HepG2 (cell line): ENCODE data around the gene FAM3A. TPM values are rescaled to one million over a fixed set of nuclear protein-coding genes. Genes with fewer than 3 reads are reported as not detected.
A peak's percentile ranks its signal among the peaks of the same experiment; 100 is the strongest.

Experiments
- ATAC-seq: fragments of 200-7000 bp; cut with Tn5 transposase; 3 replicates; pipeline ENCODE4 v1.9.1; 2020; ENCODE audit warnings: mild to moderate bottlenecking, moderate library complexity
- BruUV-seq: library from RNA; stranded (reverse); fragments of 400-500 nt; replicated peaks from 2 replicates; lab custom pipeline; 2021; lab: Mats Ljungman, UMichigan
- CTCF ChIA-PET: fragments of 300-600 bp; formaldehyde crosslinking; extraction: SDS; loops from one replicate; lab custom pipeline; 2021; ENCODE audit warnings: low total read pairs, inconsistent platforms, low intra/inter-chr PET ratio; lab: Yijun Ruan, JAX
- POLR2A ChIA-PET: fragments of 350-600 bp; sonication (Branson Sonifier 250); formaldehyde crosslinking; loops from one replicate; lab custom pipeline; 2020; ENCODE audit warnings: antibody characterized with exemption, inconsistent platforms; lab: Yijun Ruan, JAX
- DNase-seq: peaks from one replicate; pipeline ENCODE4 v3.0.0-alpha.2; 2015; ENCODE audit warnings: low spot score
- FAIRE-seq: peaks from 3 replicates; lab custom pipeline; 2011; peaks lifted over from hg19 to GRCh38; lab: Jason Lieb, UNC
- H2AFZ ChIP-seq: one replicate; pipeline ENCODE4 v1.6.1; 2011; ENCODE audit warnings: low read length, inconsistent platforms
- H3K27ac ChIP-seq: fragments of 300-600 bp; 3 replicates; pipeline ENCODE4 v1.8.0; 2011; ENCODE audit warnings: mixed run types, mild to moderate bottlenecking, mixed read lengths, low read length, inconsistent platforms; ENCODE audit not compliant: insufficient read depth; ENCODE audit errors: extremely low read length
- H3K27me3 ChIP-seq, 2 experiments: fragments of 200-600 bp in 1 of 2; 2 replicates in 1 of 2; 3 replicates in 1 of 2; pipeline versions ENCODE4 v1.6.0 to v1.8.0; 2011; ENCODE audit warnings: low read length in 2 of 2, mild to moderate bottlenecking in 2 of 2, moderate library complexity in 2 of 2, inconsistent platforms in 1 of 2; ENCODE audit not compliant: insufficient read depth in 2 of 2, control insufficient read depth in 1 of 2
- H3K36me3 ChIP-seq, 2 experiments: fragments of 200-600 bp in 1 of 2; replicated peaks in 1 of 2; 2 replicates in 1 of 2; 3 replicates in 1 of 2; pipeline versions ENCODE4 v1.5.1 to v1.8.0; 2011; ENCODE audit warnings: low read length in 2 of 2, inconsistent platforms in 1 of 2; ENCODE audit not compliant: insufficient read depth in 2 of 2, control insufficient read depth in 1 of 2
- H3K4me1 ChIP-seq: 2 replicates; pipeline ENCODE4 v1.5.1; 2012; ENCODE audit warnings: low read length, inconsistent platforms; ENCODE audit not compliant: insufficient read depth
- H3K4me2 ChIP-seq: 2 replicates; pipeline ENCODE4 v1.6.0; 2011; ENCODE audit warnings: low read depth, low read length, inconsistent platforms
- H3K4me3 ChIP-seq, 3 experiments: fragments of 200-600 bp in 1 of 3; sonication (generic), shearing (Covaris generic) in 1 of 3; replicated peaks in 1 of 3; 2 replicates each; pipeline ENCODE4 v1.5.1; 2011 to 2016; ENCODE audit warnings: low read length in 3 of 3, inconsistent platforms in 2 of 3, low read depth in 2 of 3, mild to moderate bottlenecking in 2 of 3, control low read depth in 1 of 3, mixed read lengths in 1 of 3; ENCODE audit not compliant: insufficient read depth in 1 of 3
- H3K79me2 ChIP-seq: one replicate; pipeline ENCODE4 v1.6.1; 2011; ENCODE audit warnings: low read length, inconsistent platforms; ENCODE audit not compliant: insufficient read depth
- H3K9ac ChIP-seq: 2 replicates; pipeline ENCODE4 v1.6.0; 2011; ENCODE audit warnings: mild to moderate bottlenecking, low read depth, low read length, inconsistent platforms; ENCODE audit not compliant: insufficient read depth
- H3K9me3 ChIP-seq: 2 replicates; pipeline ENCODE4 v1.5.1; 2012; ENCODE audit warnings: mild to moderate bottlenecking, low read length
- H4K20me1 ChIP-seq: 2 replicates; pipeline ENCODE4 v1.6.0; 2011; ENCODE audit warnings: inconsistent platforms, mild to moderate bottlenecking, low read length, moderate library complexity; ENCODE audit not compliant: insufficient read depth
- ELK4 ChIP-seq: sonication (generic); formaldehyde crosslinking; IDR thresholded peaks from 2 replicates; pipeline ENCODE4 v1.9.0; 2021; ENCODE audit warnings: missing genetic modification reagents, borderline replicate concordance
- HNRNPLL ChIP-seq: fragments of 200-400 bp; formaldehyde crosslinking; IDR thresholded peaks from 2 replicates; pipeline ENCODE4 v1.6.1; 2017; ENCODE audit warnings: mild to moderate bottlenecking, low read depth, low read length; ENCODE audit not compliant: poor library complexity, severe bottlenecking
- HOXA3 ChIP-seq: sonication (generic); formaldehyde crosslinking; IDR thresholded peaks from 2 replicates; pipeline ENCODE4 v1.5.0; 2020; ENCODE audit warnings: missing genetic modification reagents
- MAX ChIP-seq: IDR thresholded peaks from 2 replicates; pipeline ENCODE4 v1.6.1; 2012; ENCODE audit warnings: inconsistent platforms
- NFYB ChIP-seq: sonication (generic); formaldehyde crosslinking; IDR thresholded peaks from 2 replicates; pipeline ENCODE4 v1.4.0; 2020; ENCODE audit warnings: missing genetic modification reagents
- NR2F2 ChIP-seq: IDR thresholded peaks from 2 replicates; pipeline ENCODE4 v1.6.1; 2012; ENCODE audit warnings: low read depth, inconsistent platforms, borderline replicate concordance
- PPARG ChIP-seq: conservative IDR thresholded peaks from 2 replicates; pipeline ENCODE4 v1.6.1; 2016; ENCODE audit warnings: missing biosample characterization, missing genetic modification reagents
- STAT6 ChIP-seq: sonication (generic); formaldehyde crosslinking; IDR thresholded peaks from 2 replicates; pipeline ENCODE4 v1.4.0; 2020; ENCODE audit warnings: missing genetic modification reagents, mild to moderate bottlenecking, borderline replicate concordance
- TCF7L2 ChIP-seq: IDR thresholded peaks from 2 replicates; pipeline ENCODE4 v1.6.1; 2011; ENCODE audit warnings: mild to moderate bottlenecking, low read depth, low read length, moderate library complexity
- ZBTB26 ChIP-seq: IDR thresholded peaks from 2 replicates; pipeline ENCODE4 v1.6.1; 2016; ENCODE audit warnings: missing compliant biosample characterization, missing genetic modification reagents, borderline replicate concordance
- ZBTB8A ChIP-seq: sonication (generic); formaldehyde crosslinking; IDR thresholded peaks from 2 replicates; pipeline ENCODE4 v1.4.0; 2020; ENCODE audit warnings: mild to moderate bottlenecking, low read depth, missing genetic modification reagents, borderline replicate concordance
- ZNF136 ChIP-seq: sonication (generic); formaldehyde crosslinking; IDR thresholded peaks from 2 replicates; pipeline ENCODE4 v1.8.1; 2022; ENCODE audit warnings: low read depth, mild to moderate bottlenecking, moderate library complexity, missing genetic modification reagents
- ZNF414 ChIP-seq: sonication (generic); formaldehyde crosslinking; IDR thresholded peaks from 2 replicates; pipeline ENCODE4 v1.5.0; 2020; ENCODE audit warnings: missing genetic modification reagents
- ZNF549 ChIP-seq: sonication (generic); formaldehyde crosslinking; IDR thresholded peaks from 2 replicates; pipeline ENCODE4 v1.5.0; 2020; ENCODE audit warnings: missing genetic modification reagents
- WGBS: methylation state at CpG from one replicate; pipeline ENCODE4 v1.1.6; 2017; ENCODE audit warnings: low lambda C conversion rate; 5-methylcytosine and 5-hydroxymethylcytosine counted together
- in situ Hi-C: cut with HindIII; loops from 2 replicates; pipeline ENCODE4 v1.10.0; 2017; ENCODE audit warnings: low pct_unique_long_range_greater_than_20kb; ENCODE audit not compliant: extremely low pct_ligation_motif_present
- intact Hi-C: fragments of 100-400 bp; cut with micrococcal nuclease; formaldehyde crosslinking; loops from one replicate; pipeline ENCODE4 v1.10.0; 2022; ENCODE audit not compliant: unreplicated experiment
- polyA plus RNA-seq, 8 experiments: library from polyadenylated mRNA; depleted of rRNA in 3 of 8; stranded (reverse) in 7 of 8; unstranded in 1 of 8; fragments of >200 nt; fragmentation: Illumina TruSeq in 4 of 8; extraction: Trizol in 4 of 8; gene quantifications; 2 replicates each; pipeline versions ENCODE4 v1.2.1 to v1.2.3, GENCODE V29; 2011 to 2016; ENCODE audit warnings: low read depth in 4 of 8, missing spikeins in 1 of 8, mixed read lengths in 1 of 8; ENCODE audit not compliant: insufficient read depth in 1 of 8
- total RNA-seq, 5 experiments: library from RNA; depleted of rRNA; stranded (reverse); fragments of >200 nt; fragmentation: Illumina TruSeq; extraction: Trizol; gene quantifications; 2 replicates each; pipeline ENCODE4 v1.2.3, GENCODE V29; 2016; ENCODE audit warnings: low read depth in 1 of 5

FAM3A gene
- total and polyA plus RNA-seq, 2 of the 13 experiments (the other 11 are each of a cell fraction or from before 2014, with no cell fraction given) = 11.2 to 22.7 TPM

- no peak for TF ChIP-seq STAT6 (CRISPR knock-in tag)
- no peak for TF ChIP-seq NR2F2
Observed at GRCh38 chrX:154519389-154519788, 3.4 kb upstream of the FAM3A start (continued).

GRCh38 chrX:154517101-154517781 is 1.2 kb upstream of the FAM3A start:
- peak overlapping the region; percentile 91 for H3K4me2 ChIP-seq
- in situ Hi-C loops = loop anchor here (5.0 kb wide), 1 partner anchor 35 kb away; no protein-coding TSS in a partner anchor
- BruUV-seq = TSS peak; percentile 58
- no peaks in the 10 kb centered on the region for H3K36me3 ChIP-seq
- H3K9ac ChIP-seq = peak overlapping the region; percentile 80
- H3K79me2 ChIP-seq = no peaks in the 10 kb centered on the region
- peak overlapping the region; percentile 55 to 73 (median 60); a peak in 5 of 6 replicates for H3K4me3 ChIP-seq
- intact Hi-C loops = no loop called here
- no peak overlapping the region for H2AFZ ChIP-seq
- peak overlapping the region; percentile 86 for H3K27ac ChIP-seq
- WGBS = 0% methylated on average over 2 of the region's 25 CpGs
- DNase-seq (peak; percentile 67), ATAC-seq (peak; percentile 71), FAIRE-seq (peak; percentile 79)
- H3K4me1 ChIP-seq = peaks cover 25% of the 10 kb centered on the region
- no peaks in the 10 kb centered on the region for H3K27me3 ChIP-seq
- ChIA-PET CTCF (no interaction called here), POLR2A (interaction anchor here (0.7 to 3.9 kb wide), 12 partner anchors 10 to 148 kb away, joined by 3 to 34 read pairs (median 8); partner anchors contain the start of genes LAGE3, RPL10, SLC10A3 and TAFAZZIN)
- H3K9me3 ChIP-seq = no peaks in the 10 kb centered on the region
- H4K20me1 ChIP-seq = no peaks in the 10 kb centered on the region
- TF ChIP-seq TCF7L2 = no peak
- TF ChIP-seq NR2F2 = peak; percentile 46; the same call in 1 of the 2 replicates
- peak; percentile 50; the same call in 1 of the 2 replicates for TF ChIP-seq ZBTB26 (CRISPR knock-in tag)
- TF ChIP-seq PPARG = peak; percentile 55; the same call in 1 of the 2 replicates
- no peak for TF ChIP-seq ZNF414 (CRISPR knock-in tag)
- peak; percentile 12; the same call in 1 of the 2 replicates for TF ChIP-seq HOXA3 (CRISPR knock-in tag)
- peak; percentile 47 for TF ChIP-seq HNRNPLL
- TF ChIP-seq ELK4 (CRISPR knock-in tag) = no peak
- TF ChIP-seq MAX = peak; percentile 46; the same call in 1 of the 2 replicates
- TF ChIP-seq ZNF136 (CRISPR knock-in tag) = no peak
- TF ChIP-seq ZBTB8A (CRISPR knock-in tag) = no peak
- TF ChIP-seq NFYB (CRISPR knock-in tag) = peak; percentile 13; the same call in 1 of the 2 replicates
- TF ChIP-seq ZNF549 (CRISPR knock-in tag) = no peak
